PC-3 (cell line): ENCODE data around the gene CERK. TPM values are rescaled to one million over a fixed set of nuclear protein-coding genes. Genes with fewer than 3 reads are reported as not detected.

ENCODE experiments used
- ATAC-seq: fragments of 200-7000 bp; cut with Tn5 transposase; 2 replicates; pipeline ENCODE4 v1.9.1; 2020; ENCODE audit warnings: mild to moderate bottlenecking, moderate library complexity
- BruUV-seq: library from RNA; stranded (reverse); fragments of 400-500 nt; replicated peaks from 2 replicates; lab custom pipeline; 2021; lab: Mats Ljungman, UMichigan
- CTCF ChIA-PET: fragments of 300-600 bp; sonication (Branson Sonifier 250); formaldehyde crosslinking; loops from one replicate; lab custom pipeline; 2022; ENCODE audit warnings: antibody characterized with exemption; lab: Charles Lee
- POLR2A ChIA-PET: fragments of 300-600 bp; sonication (Branson Sonifier 250); formaldehyde crosslinking; loops from one replicate; lab custom pipeline; 2022; ENCODE audit warnings: antibody characterized with exemption; ENCODE audit not compliant: unreplicated experiment; lab: Charles Lee
- DNase-seq: peaks from one replicate; pipeline ENCODE4 v3.0.0-alpha.2; 2015
- H2AFZ ChIP-seq: fragments of 300-600 bp; sonication (generic); 2 replicates; pipeline ENCODE4 v1.6.0; 2016; ENCODE audit warnings: antibody characterized with exemption, low read length
- H3F3A ChIP-seq: fragments of 300-600 bp; sonication (generic); one replicate; pipeline ENCODE4 v1.6.0; 2017; ENCODE audit warnings: antibody characterized with exemption, low read length, control low read depth, mild to moderate bottlenecking; ENCODE audit not compliant: unreplicated experiment
- H3K27ac ChIP-seq: fragments of 300-600 bp; sonication (generic); 2 replicates; pipeline ENCODE4 v1.5.1; 2016; ENCODE audit warnings: mild to moderate bottlenecking, low read length
- H3K27me3 ChIP-seq: fragments of 300-600 bp; sonication (generic); 2 replicates; pipeline ENCODE4 v1.6.1; 2016; ENCODE audit warnings: low read length, mixed read lengths
- H3K36me3 ChIP-seq: fragments of 300-600 bp; sonication (generic); 2 replicates; pipeline ENCODE4 v1.6.1; 2016; ENCODE audit warnings: low read depth, mixed run types, low read length, mixed read lengths
- H3K4me1 ChIP-seq: fragments of 300-600 bp; sonication (generic); 2 replicates; pipeline ENCODE4 v1.5.1; 2016; ENCODE audit warnings: low read length; ENCODE audit not compliant: insufficient read depth
- H3K4me2 ChIP-seq: fragments of 300-600 bp; sonication (generic); 2 replicates; pipeline ENCODE4 v1.6.0; 2016; ENCODE audit warnings: low read length
- H3K4me3 ChIP-seq: fragments of 300-600 bp; sonication (generic); 2 replicates; pipeline ENCODE4 v1.5.1; 2016; ENCODE audit warnings: mild to moderate bottlenecking, low read length, mixed read lengths
- H3K79me2 ChIP-seq: fragments of 300-600 bp; sonication (generic); 2 replicates; pipeline ENCODE4 v1.6.1; 2017; ENCODE audit warnings: low read length, mixed read lengths
- H3K9ac ChIP-seq: fragments of 300-600 bp; sonication (generic); 2 replicates; pipeline ENCODE4 v1.6.0; 2016; ENCODE audit warnings: mild to moderate bottlenecking, low read length
- H3K9me2 ChIP-seq: fragments of 300-600 bp; sonication (generic); replicated peaks from 2 replicates; pipeline ENCODE4 v1.6.1; 2016; ENCODE audit warnings: mixed run types, low read length, mixed read lengths
- H3K9me3 ChIP-seq: fragments of 300-600 bp; sonication (generic); 2 replicates; pipeline ENCODE4 v1.6.1; 2016; ENCODE audit warnings: low read length, mixed read lengths
- H4K20me1 ChIP-seq: fragments of 300-600 bp; sonication (generic); 2 replicates; pipeline ENCODE4 v1.6.1; 2016; ENCODE audit warnings: low read length, mixed read lengths
- CTCF ChIP-seq: fragments of 300-600 bp; sonication (generic); conservative IDR thresholded peaks from 2 replicates; pipeline ENCODE4 v1.5.1; 2017; ENCODE audit warnings: antibody characterized with exemption, low read depth, mild to moderate bottlenecking, low read length
- EZH2 ChIP-seq: fragments of 300-600 bp; sonication (generic); IDR thresholded peaks from one replicate; pipeline ENCODE4 v1.6.1; 2017; ENCODE audit warnings: antibody characterized with exemption, mild to moderate bottlenecking, low read length; ENCODE audit not compliant: unreplicated experiment
- EZH2phosphoT487 ChIP-seq: fragments of 300-600 bp; sonication (generic); IDR thresholded peaks from 2 replicates; pipeline ENCODE4 v1.6.1; 2018; ENCODE audit warnings: mild to moderate bottlenecking, antibody characterized with exemption, low read length, borderline replicate concordance
- intact Hi-C: fragments of 100-400 bp; cut with micrococcal nuclease; formaldehyde crosslinking; loops from 2 replicates; pipeline ENCODE4 v1.9.0; 2023
- total RNA-seq: library from RNA; depleted of rRNA; stranded (reverse); fragments of >200 nt; gene quantifications from 2 replicates; pipeline ENCODE4 v1.2.3, GENCODE V29; 2014

CERK gene
- total RNA-seq, 1 experiment from 2014 or later: 21.6 TPM

- Histone ChIP-seq H3K27me3 (no peaks in the 10 kb centered on the region), H3K4me1 (peaks cover 24% of the 10 kb centered on the region), H3K9me3 (no peaks in the 10 kb centered on the region), H4K20me1 (no peaks in the 10 kb centered on the region), H3K4me2 (peak overlapping the region; percentile 67), H3K4me3 (no peak overlapping the region), H3K79me2 (peaks cover 59% of the 10 kb centered on the region), H2AFZ (no peak overlapping the region), H3F3A (no peaks in the 10 kb centered on the region), H3K9ac (peak overlapping the region; percentile 7; the same call in 1 of the 2 replicates), H3K9me2 (no peaks in the 10 kb centered on the region), H3K27ac (peak overlapping the region; percentile 25), H3K36me3 (no peaks in the 10 kb centered on the region)
- DNase-seq (no peak), ATAC-seq (no peak)
- intact Hi-C loops: no loop called here
- TF ChIP-seq EZH2phosphoT487: no peak
- TF ChIP-seq CTCF: no peak
- no peak for TF ChIP-seq EZH2
- POLR2A ChIA-PET: no interaction called here
- CTCF ChIA-PET: interaction anchor here (0.7 kb wide), 1 partner anchor 30 kb away, joined by 5 read pairs; no protein-coding TSS in a partner anchor
- BruUV-seq: no TSS peak
Measured at GRCh38 chr22:46774253-46774979, 36.4 kb upstream of the CERK start.

- no peak overlapping the region for H3K4me2 ChIP-seq
- no peak overlapping the region for H3K27ac ChIP-seq
- TF ChIP-seq EZH2phosphoT487: no peak
- no peak for TF ChIP-seq EZH2
- TF ChIP-seq CTCF: no peak
- H3K4me3 ChIP-seq: no peak overlapping the region
- H3K36me3 ChIP-seq: no peaks in the 10 kb centered on the region
- POLR2A ChIA-PET: no interaction called here
- no peaks in the 10 kb centered on the region for H3F3A ChIP-seq
- no peaks in the 10 kb centered on the region for H3K9me2 ChIP-seq
- H3K27me3 ChIP-seq: no peaks in the 10 kb centered on the region
- H3K79me2 ChIP-seq: peaks cover 61% of the 10 kb centered on the region
- ATAC-seq (no peak), DNase-seq (no peak)
- no peak overlapping the region for H3K9ac ChIP-seq
- BruUV-seq: no TSS peak
- H3K9me3 ChIP-seq: no peaks in the 10 kb centered on the region
- H2AFZ ChIP-seq: no peak overlapping the region
- intact Hi-C loops: no loop called here
- CTCF ChIA-PET: interaction anchor here (0.7 kb wide), 1 partner anchor 72 kb away, joined by 4 read pairs; no protein-coding TSS in a partner anchor
- no peaks in the 10 kb centered on the region for H4K20me1 ChIP-seq
- H3K4me1 ChIP-seq: peaks cover 24% of the 10 kb centered on the region
Measured at GRCh38 chr22:46773076-46773475, 35.0 kb upstream of the CERK start.

GRCh38 chr22:46770726-46771125, 32.7 kb upstream of the CERK start:
- intact Hi-C loops: no loop called here
- no peaks in the 10 kb centered on the region for H4K20me1 ChIP-seq

More at GRCh38 chr22:46770726-46771125, 32.7 kb upstream of the CERK start:
- DNase-seq (no peak), ATAC-seq (no peak)
- Histone ChIP-seq H3K4me3 (no peak overlapping the region), H2AFZ (no peak overlapping the region), H3K9ac (no peak overlapping the region), H3K79me2 (peaks cover 60% of the 10 kb centered on the region), H3K27ac (no peak overlapping the region), H3K4me1 (peaks cover 22% of the 10 kb centered on the region), H3K9me2 (no peaks in the 10 kb centered on the region), H3K36me3 (no peaks in the 10 kb centered on the region), H3K4me2 (no peak overlapping the region), H3F3A (no peaks in the 10 kb centered on the region), H3K9me3 (no peaks in the 10 kb centered on the region), H3K27me3 (no peaks in the 10 kb centered on the region)
- ChIA-PET POLR2A (no interaction called here), CTCF (interaction anchor here (0.6 kb wide), 1 partner anchor 48 kb away, joined by 3 read pairs; no protein-coding TSS in a partner anchor)
- no peak for TF ChIP-seq CTCF
- TF ChIP-seq EZH2phosphoT487: no peak
- no peak for TF ChIP-seq EZH2
- no TSS peak for BruUV-seq
